Measurements from ENCODE around the gene PLCL2.
"Not testable (repeated sequence)": the region's sequence is repeated elsewhere in the genome, so short reads cannot be mapped to it uniquely, and the experiment has no call there.

The PLCL2 gene

GRCh38 chr3:16960125-16960524, 75.4 kb downstream of the PLCL2 start:
- no peaks in the 10 kb centered on the region for H3K36me3 ChIP-seq
- no peaks in the 10 kb centered on the region for H3K27me3 ChIP-seq
- TF ChIP-seq CTCF (IDR thresholded peaks at IDR 0.05), result no peak
- no peak overlapping the region for H3K27ac ChIP-seq
- H3K9me3 ChIP-seq, result no peaks in the 10 kb centered on the region
- H3K4me3 ChIP-seq (ENCODE audit: low read depth in 1 of 2, low read length in 1 of 2), result no peak overlapping the region
- no peaks in the 10 kb centered on the region for H3K4me1 ChIP-seq (ENCODE audit: control insufficient read depth in 1 of 2, insufficient read depth in 1 of 2, low read depth in 1 of 2, low read length in 1 of 2)

- no peak for TF ChIP-seq CTCF (IDR thresholded peaks at IDR 0.05)
- Histone ChIP-seq H3K27me3 (no peaks in the 10 kb centered on the region), H3K27ac (peak overlapping the region; percentile 25), H3K9me3 (no peaks in the 10 kb centered on the region), H3K4me1 (ENCODE audit: control insufficient read depth in 1 of 2, insufficient read depth in 1 of 2, low read depth in 1 of 2, low read length in 1 of 2) (no peaks in the 10 kb centered on the region), H3K36me3 (no peaks in the 10 kb centered on the region), H3K4me3 (ENCODE audit: low read depth in 1 of 2, low read length in 1 of 2) (no peak overlapping the region)
These were observed 77.0 kb downstream of the PLCL2 start for GRCh38 chr3:16961621-16962205.

- Histone ChIP-seq H3K4me3 (ENCODE audit: low read depth in 1 of 2, low read length in 1 of 2) (no peak overlapping the region), H3K4me1 (ENCODE audit: control insufficient read depth in 1 of 2, insufficient read depth in 1 of 2, low read depth in 1 of 2, low read length in 1 of 2) (no peaks in the 10 kb centered on the region), H3K9me3 (no peaks in the 10 kb centered on the region), H3K27me3 (no peaks in the 10 kb centered on the region), H3K36me3 (no peaks in the 10 kb centered on the region), H3K27ac (no peak overlapping the region)
- no peak for TF ChIP-seq CTCF (IDR thresholded peaks at IDR 0.05)
These were observed 90.3 kb downstream of the PLCL2 start for GRCh38 chr3:16975083-16975482.

- TF ChIP-seq CTCF (IDR thresholded peaks at IDR 0.05), result no peak
- H3K4me3 ChIP-seq (ENCODE audit: low read depth in 1 of 2, low read length in 1 of 2), result no peak overlapping the region
- H3K9me3 ChIP-seq, result no peaks in the 10 kb centered on the region
- H3K4me1 ChIP-seq (ENCODE audit: control insufficient read depth in 1 of 2, insufficient read depth in 1 of 2, low read depth in 1 of 2, low read length in 1 of 2), result peaks cover 0 to 6% of the 10 kb centered on the region in 2 experiments
- no peaks in the 10 kb centered on the region for H3K36me3 ChIP-seq
- H3K27me3 ChIP-seq, result no peaks in the 10 kb centered on the region
- no peak overlapping the region for H3K27ac ChIP-seq
These were observed 93.6 kb downstream of the PLCL2 start for GRCh38 chr3:16978234-16978920.

GRCh38 chr3:16978921-16979271, 94.1 kb downstream of the PLCL2 start:
- no peaks in the 10 kb centered on the region for H3K9me3 ChIP-seq
- no peak overlapping the region for H3K27ac ChIP-seq
- H3K27me3 ChIP-seq, result no peaks in the 10 kb centered on the region

GRCh38 chr3:16979769-16980515, 95.2 kb downstream of the PLCL2 start:
- not testable (repeated sequence) for H3K36me3 ChIP-seq; H3K4me3 ChIP-seq (ENCODE audit: low read depth in 1 of 2, low read length in 1 of 2); H3K9me3 ChIP-seq; H3K4me1 ChIP-seq (ENCODE audit: control insufficient read depth in 1 of 2, insufficient read depth in 1 of 2, low read depth in 1 of 2, low read length in 1 of 2); H3K27me3 ChIP-seq; H3K27ac ChIP-seq

More at GRCh38 chr3:16978921-16979271, 94.1 kb downstream of the PLCL2 start:
- Histone ChIP-seq H3K4me3 (ENCODE audit: low read depth in 1 of 2, low read length in 1 of 2) (no peak overlapping the region), H3K4me1 (ENCODE audit: control insufficient read depth in 1 of 2, insufficient read depth in 1 of 2, low read depth in 1 of 2, low read length in 1 of 2) (peaks cover 0 to 6% of the 10 kb centered on the region in 2 experiments), H3K36me3 (no peaks in the 10 kb centered on the region)
- no peak for TF ChIP-seq CTCF (IDR thresholded peaks at IDR 0.05)

GRCh38 chr3:16980526-16980925, 95.8 kb downstream of the PLCL2 start:
- H3K9me3 ChIP-seq; H3K36me3 ChIP-seq; H3K4me1 ChIP-seq (ENCODE audit: control insufficient read depth in 1 of 2, insufficient read depth in 1 of 2, low read depth in 1 of 2, low read length in 1 of 2); H3K27ac ChIP-seq; H3K4me3 ChIP-seq (ENCODE audit: low read depth in 1 of 2, low read length in 1 of 2); H3K27me3 ChIP-seq: not testable (repeated sequence)

Measured in neutrophil (primary cell).